ENCODE data around the gene NEAT1. TPM values are rescaled to one million over a fixed set of nuclear protein-coding genes. Genes with fewer than 3 reads are reported as not detected.

Gene NEAT1
- total RNA-seq, 2 donors from 2014 or later = 554 to 555 TPM

GRCh38 chr11:65492637-65493366 is 70.2 kb downstream of the NEAT1 start:
- H3K27ac Mint-ChIP-seq = peak overlapping the region; percentile 39
- H3K4me1 Mint-ChIP-seq = peaks cover 38% of the 10 kb centered on the region
- ATAC-seq (no peak), DNase-seq (no peak)
- no peak overlapping the region for H3K4me3 Mint-ChIP-seq
- no peaks in the 10 kb centered on the region for H3K27me3 Mint-ChIP-seq
- no peaks in the 10 kb centered on the region for H3K36me3 Mint-ChIP-seq (ENCODE audit: low read depth)
- H3K9me3 ChIP-seq (ENCODE audit: control insufficient read depth, low read length, poor library complexity, severe bottlenecking) = no peaks in the 10 kb centered on the region

- Mint-ChIP-seq H3K27me3 (no peaks in the 10 kb centered on the region), H3K36me3 (ENCODE audit: low read depth) (no peaks in the 10 kb centered on the region), H3K4me3 (no peak overlapping the region), H3K4me1 (peaks cover 38% of the 10 kb centered on the region), H3K27ac (peak overlapping the region; percentile 32)
- DNase-seq (no peak), ATAC-seq (no peak)
- no peaks in the 10 kb centered on the region for H3K9me3 ChIP-seq (ENCODE audit: control insufficient read depth, low read length, poor library complexity, severe bottlenecking)
Measured at GRCh38 chr11:65493367-65494176, 71.0 kb downstream of the NEAT1 start.

Other genes with a start within 250 kb of the NEAT1 start
- gene CAPN1, start 240.9 kb upstream of the NEAT1 start, total RNA-seq = 100 to 1,000 TPM; 154 to 190 TPM
- gene POLA2, start 160.8 kb upstream of the NEAT1 start, total RNA-seq = 10 to 100 TPM; 13.0 to 15.4 TPM
- gene CDC42EP2, start 107.9 kb upstream of the NEAT1 start, total RNA-seq = under 1 TPM in 1 of 2 donors, not detected in 1; 0.55 TPM
- 10 to 100 TPM; 49.1 to 62.6 TPM for gene DPF2, start 88.9 kb upstream of the NEAT1 start, total RNA-seq
- under 1 TPM; 0.21 to 0.45 TPM for gene TIGD3, start 68.0 kb upstream of the NEAT1 start, total RNA-seq
- 10 to 100 TPM; 57.7 to 61.6 TPM for gene SLC25A45, start 40.2 kb upstream of the NEAT1 start, total RNA-seq
- 10 to 100 TPM; 29.2 to 37.5 TPM for gene FRMD8, start 36.2 kb upstream of the NEAT1 start, total RNA-seq
- gene MALAT1, start 76.2 kb downstream of the NEAT1 start, total RNA-seq = over 10,000 TPM; 25,853 to 29,025 TPM
- 10 to 100 TPM; 56.6 to 61.7 TPM for gene SCYL1, start 102.3 kb downstream of the NEAT1 start, total RNA-seq
- gene LTBP3, start 135.6 kb downstream of the NEAT1 start, total RNA-seq = 100 to 1,000 TPM; 123 to 187 TPM
- gene ZNRD2, start 147.7 kb downstream of the NEAT1 start, total RNA-seq = 10 to 100 TPM; 30.3 to 39.0 TPM
- gene FAM89B, start 149.7 kb downstream of the NEAT1 start, total RNA-seq = 10 to 100 TPM; 41.2 to 44.4 TPM
- gene EHBP1L1, start 153.3 kb downstream of the NEAT1 start, total RNA-seq = 100 to 1,000 TPM; 123 to 152 TPM
- gene KCNK7, start 173.0 kb downstream of the NEAT1 start, total RNA-seq = 1 to 10 TPM; 4.7 to 5.7 TPM
- 10 to 100 TPM; 63.1 to 64.6 TPM for gene MAP3K11, start 191.4 kb downstream of the NEAT1 start, total RNA-seq
- 10 to 100 TPM; 56.0 to 60.5 TPM for gene PCNX3, start 193.0 kb downstream of the NEAT1 start, total RNA-seq
- gene SIPA1, start 215.3 kb downstream of the NEAT1 start, total RNA-seq = 100 to 1,000 TPM; 142 to 182 TPM
- 100 to 1,000 TPM; 302 to 378 TPM for gene RELA, start 240.1 kb downstream of the NEAT1 start, total RNA-seq

Measured in T-helper 17 cell (primary cell).